Activated CD4-positive, alpha-beta memory T cell treated with anti-CD3 and anti-CD28 coated beads for 36 hours (primary cell): ENCODE data around the gene ACOX3. TPM values are rescaled to one million over a fixed set of nuclear protein-coding genes. Genes with fewer than 3 reads are reported as not detected.
"Not testable (repeated sequence)": the region's sequence is repeated elsewhere in the genome, so short reads cannot be mapped to it uniquely, and the experiment has no call there.

Source experiments
- CTCF ChIA-PET: fragments of 350-600 bp; sonication (Branson Sonifier 250); formaldehyde crosslinking; loops from one replicate; lab custom pipeline; 2021; ENCODE audit warnings: antibody characterized with exemption, inconsistent platforms; lab: Charles Lee
- POLR2A ChIA-PET: fragments of 350-600 bp; sonication (Branson Sonifier 250); formaldehyde crosslinking; loops from one replicate; lab custom pipeline; 2021; ENCODE audit warnings: antibody characterized with exemption; lab: Charles Lee
- DNase-seq: peaks from one replicate; pipeline ENCODE4 v3.0.0-alpha.2; 2020
- H3K27ac Mint-ChIP-seq: one replicate; pipeline ENCODE4 v1.8.0; 2021; ENCODE audit warnings: mixed read lengths
- H3K27me3 Mint-ChIP-seq: one replicate; pipeline ENCODE4 v1.8.0; 2021; ENCODE audit warnings: mixed read lengths
- H3K36me3 Mint-ChIP-seq: one replicate; pipeline ENCODE4 v1.8.0; 2021; ENCODE audit warnings: mixed read lengths
- H3K4me1 Mint-ChIP-seq: one replicate; pipeline ENCODE4 v1.8.0; 2021; ENCODE audit warnings: low read depth, mixed read lengths
- H3K4me3 Mint-ChIP-seq: one replicate; pipeline ENCODE4 v1.8.0; 2021; ENCODE audit warnings: mild to moderate bottlenecking, mixed read lengths
- H3K9me3 Mint-ChIP-seq: one replicate; pipeline ENCODE4 v1.8.0; 2021; ENCODE audit warnings: mixed read lengths
- intact Hi-C: fragments of 100-400 bp; cut with micrococcal nuclease; formaldehyde crosslinking; loops from one replicate; pipeline ENCODE4 v1.15.1; 2023
- total RNA-seq, 2 experiments: library from RNA; stranded (reverse); gene quantifications; one replicate each; pipeline ENCODE4 v1.2.3, GENCODE V29; 2021

Gene ACOX3
- total RNA-seq, 2 experiments from 2014 or later: 42.3 to 45.8 TPM

- ChIA-PET POLR2A (no interaction called here), CTCF (no interaction called here)
- peaks cover 29% of the 10 kb centered on the region for H3K4me1 Mint-ChIP-seq
- H3K9me3 Mint-ChIP-seq: no peaks in the 10 kb centered on the region
- H3K27me3 Mint-ChIP-seq: peaks cover 1% of the 10 kb centered on the region
- peaks cover 26% of the 10 kb centered on the region for H3K36me3 Mint-ChIP-seq
- no peak overlapping the region for H3K4me3 Mint-ChIP-seq
- no peak for DNase-seq
- intact Hi-C loops: no loop called here
- no peak overlapping the region for H3K27ac Mint-ChIP-seq
Measured at GRCh38 chr4:8410066-8410625, 30.4 kb downstream of the ACOX3 start.

DNA sequence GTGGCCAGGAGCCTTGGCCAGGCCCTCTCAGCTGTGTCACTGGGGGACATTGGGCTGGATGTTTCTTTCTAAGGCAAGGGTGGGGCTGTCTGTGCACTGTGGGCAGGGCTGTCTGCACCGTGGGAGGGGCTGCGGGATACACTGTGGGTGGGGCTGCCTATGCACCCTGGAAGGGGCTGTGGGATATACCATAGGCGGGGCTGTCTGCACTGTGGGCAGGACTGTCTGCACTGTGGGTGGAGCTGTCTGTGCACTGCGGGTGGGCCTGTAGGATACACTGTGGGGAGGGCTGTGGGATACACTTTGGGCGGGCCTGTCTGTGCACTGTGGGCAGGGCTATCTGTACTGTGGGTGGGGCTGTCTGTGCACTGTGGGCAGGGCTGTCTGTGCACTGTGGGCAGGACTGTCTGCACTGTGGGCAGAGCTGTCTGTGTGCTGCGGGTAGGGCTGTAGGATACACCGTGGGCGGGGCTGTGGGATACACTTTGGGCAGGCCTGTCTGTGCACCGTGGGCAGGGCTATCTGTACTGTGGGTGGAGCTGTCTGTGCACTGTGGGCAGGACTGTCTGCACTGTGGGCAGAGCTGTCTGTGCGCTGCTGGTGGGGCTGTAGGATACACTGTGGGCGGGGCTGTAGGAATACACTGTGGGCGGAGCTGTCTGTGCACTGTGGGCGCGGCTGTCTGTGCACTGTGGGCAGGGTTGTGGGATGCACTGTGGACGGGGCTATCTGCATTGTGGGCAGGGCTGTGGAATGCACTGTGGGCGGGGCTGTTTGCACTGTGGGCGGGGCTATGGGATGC, 31.1 kb downstream of the ACOX3 start:
- Mint-ChIP-seq H3K27me3 (peaks cover 1% of the 10 kb centered on the region), H3K4me1 (peaks cover 23% of the 10 kb centered on the region), H3K4me3 (no peak overlapping the region), H3K9me3 (no peaks in the 10 kb centered on the region), H3K27ac (peak overlapping the region; percentile 5), H3K36me3 (peaks cover 24% of the 10 kb centered on the region)
- peak; percentile 42 for DNase-seq
- CTCF ChIA-PET: interaction anchor here (1.2 to 3.5 kb wide), 4 partner anchors 10 to 233 kb away, joined by 4 to 14 read pairs (median 5); no protein-coding TSS in a partner anchor
- intact Hi-C loops: no loop called here
- POLR2A ChIA-PET: no interaction called here

DNA sequence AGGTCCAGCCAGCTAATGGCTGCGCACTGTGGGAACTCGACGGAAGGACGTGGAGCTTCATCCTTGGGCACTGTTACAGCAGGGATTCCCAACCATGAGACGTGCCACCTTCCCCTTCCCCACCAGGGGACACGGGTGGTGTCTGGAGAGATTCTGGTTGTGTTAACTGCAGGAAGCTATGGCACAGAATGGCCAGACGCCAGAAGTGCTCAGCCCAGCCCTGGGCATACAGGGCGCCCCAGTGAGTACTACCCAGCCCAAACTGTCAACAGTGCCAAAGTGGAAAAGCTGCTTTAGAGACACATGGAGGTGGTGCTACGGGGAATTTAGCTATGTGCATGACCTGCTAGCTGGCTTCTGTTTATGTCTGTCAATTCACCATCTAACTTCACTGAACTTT, 32.8 kb downstream of the ACOX3 start:
- ChIA-PET CTCF (interaction anchor here (0.8 to 3.5 kb wide), 8 partner anchors 12 to 231 kb away, joined by 3 to 14 read pairs (median 4); no protein-coding TSS in a partner anchor), POLR2A (no interaction called here)
- H3K36me3 Mint-ChIP-seq: peaks cover 18% of the 10 kb centered on the region
- H3K9me3 Mint-ChIP-seq: no peaks in the 10 kb centered on the region
- intact Hi-C loops: no loop called here
- no peak overlapping the region for H3K27ac Mint-ChIP-seq
- H3K4me1 Mint-ChIP-seq: peaks cover 12% of the 10 kb centered on the region
- no peak for DNase-seq
- no peaks in the 10 kb centered on the region for H3K27me3 Mint-ChIP-seq
- H3K4me3 Mint-ChIP-seq: no peak overlapping the region

GRCh38 chr4:8407316-8407715, 33.2 kb downstream of the ACOX3 start:
- no peaks in the 10 kb centered on the region for H3K9me3 Mint-ChIP-seq
- H3K36me3 Mint-ChIP-seq: peaks cover 18% of the 10 kb centered on the region
- POLR2A ChIA-PET: no interaction called here
- CTCF ChIA-PET: interaction anchor here (0.8 to 3.5 kb wide), 7 partner anchors 12 to 230 kb away, joined by 3 to 14 read pairs (median 3); no protein-coding TSS in a partner anchor
- intact Hi-C loops: no loop called here
- H3K4me1 Mint-ChIP-seq: peaks cover 12% of the 10 kb centered on the region
- DNase-seq: no peak
- H3K4me3 Mint-ChIP-seq: no peak overlapping the region
- H3K27ac Mint-ChIP-seq: no peak overlapping the region
- H3K27me3 Mint-ChIP-seq: no peaks in the 10 kb centered on the region

GRCh38 chr4:8406887-8407286, 33.6 kb downstream of the ACOX3 start:
- peaks cover 12% of the 10 kb centered on the region for H3K4me1 Mint-ChIP-seq
- intact Hi-C loops, H3K4me3 Mint-ChIP-seq, H3K27me3 Mint-ChIP-seq, POLR2A ChIA-PET, H3K9me3 Mint-ChIP-seq, H3K27ac Mint-ChIP-seq: not testable (repeated sequence)
- CTCF ChIA-PET: interaction anchor here (0.8 to 3.5 kb wide), 6 partner anchors 13 to 230 kb away, joined by 3 to 14 read pairs (median 4); no protein-coding TSS in a partner anchor
- peaks cover 18% of the 10 kb centered on the region for H3K36me3 Mint-ChIP-seq
- DNase-seq: peak; percentile 33

DNA sequence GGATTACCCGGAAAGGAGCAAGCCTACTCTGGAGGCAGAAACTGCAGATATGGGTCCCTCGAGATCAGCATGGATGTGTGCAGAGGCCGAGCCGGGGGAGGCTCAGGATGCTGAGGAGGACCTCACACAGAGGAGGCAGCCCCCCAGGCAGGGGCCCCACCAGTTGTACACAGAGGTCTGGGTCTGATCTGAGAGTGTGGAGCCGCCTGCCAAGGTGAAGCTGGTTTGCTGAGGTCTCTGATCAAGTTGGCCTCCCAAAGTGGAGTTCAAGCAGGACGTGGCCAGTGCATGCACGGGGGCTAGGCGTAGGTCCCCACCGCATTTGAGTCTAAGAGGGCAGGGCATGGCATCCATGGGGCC, 35.0 kb downstream of the ACOX3 start:
- ChIA-PET CTCF (interaction anchor here (0.7 kb wide), 1 partner anchor 176 kb away, joined by 3 read pairs; no protein-coding TSS in a partner anchor), POLR2A (no interaction called here)
- DNase-seq: no peak
- H3K9me3 Mint-ChIP-seq: no peaks in the 10 kb centered on the region
- H3K27me3 Mint-ChIP-seq: no peaks in the 10 kb centered on the region
- no peak overlapping the region for H3K27ac Mint-ChIP-seq
- peaks cover 9% of the 10 kb centered on the region for H3K4me1 Mint-ChIP-seq
- intact Hi-C loops: no loop called here
- H3K4me3 Mint-ChIP-seq: no peak overlapping the region
- peaks cover 19% of the 10 kb centered on the region for H3K36me3 Mint-ChIP-seq

DNA sequence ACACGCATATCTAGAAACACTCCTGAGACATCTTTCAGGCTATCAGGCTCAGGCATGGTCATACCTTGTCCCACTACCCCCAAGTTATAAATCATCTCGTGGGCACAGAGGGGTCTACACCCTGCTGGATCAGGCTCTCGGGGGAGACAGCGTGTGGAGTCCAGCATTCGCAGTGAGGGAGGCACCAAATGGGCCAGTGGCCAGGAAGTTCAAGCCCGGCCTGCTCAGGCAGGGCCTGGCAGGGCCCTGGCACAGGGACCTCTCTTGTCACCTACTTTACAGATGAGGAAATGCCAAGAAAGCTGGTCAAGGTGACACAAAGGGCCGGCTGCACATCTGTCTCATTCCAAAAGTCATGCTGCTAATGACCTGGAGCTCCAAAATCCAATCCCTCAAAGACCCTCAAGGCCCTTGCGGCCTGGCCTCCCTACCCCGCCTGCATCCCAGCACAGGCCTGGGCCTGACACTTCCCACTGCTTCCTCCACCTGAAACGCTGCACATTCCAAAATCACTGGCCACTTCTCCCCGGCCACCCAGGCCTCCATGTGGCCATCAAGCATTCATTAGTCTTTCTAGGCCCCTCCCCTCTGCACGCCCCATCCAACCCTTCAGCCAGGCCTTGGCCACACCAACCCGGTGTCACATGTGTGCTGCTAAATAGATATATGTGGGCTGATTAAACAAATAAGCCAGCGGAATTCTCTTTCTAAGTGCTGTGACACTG, 35.6 kb downstream of the ACOX3 start:
- H3K4me3 Mint-ChIP-seq: no peak overlapping the region
- intact Hi-C loops: no loop called here
- ChIA-PET CTCF (interaction anchor here (0.7 to 2.4 kb wide), 2 partner anchors 138 to 176 kb away, joined by 3 to 8 read pairs; no protein-coding TSS in a partner anchor), POLR2A (no interaction called here)
- H3K4me1 Mint-ChIP-seq: peaks cover 5% of the 10 kb centered on the region
- no peaks in the 10 kb centered on the region for H3K9me3 Mint-ChIP-seq
- DNase-seq: no peak
- H3K36me3 Mint-ChIP-seq: peaks cover 19% of the 10 kb centered on the region
- no peaks in the 10 kb centered on the region for H3K27me3 Mint-ChIP-seq
- no peak overlapping the region for H3K27ac Mint-ChIP-seq

DNA sequence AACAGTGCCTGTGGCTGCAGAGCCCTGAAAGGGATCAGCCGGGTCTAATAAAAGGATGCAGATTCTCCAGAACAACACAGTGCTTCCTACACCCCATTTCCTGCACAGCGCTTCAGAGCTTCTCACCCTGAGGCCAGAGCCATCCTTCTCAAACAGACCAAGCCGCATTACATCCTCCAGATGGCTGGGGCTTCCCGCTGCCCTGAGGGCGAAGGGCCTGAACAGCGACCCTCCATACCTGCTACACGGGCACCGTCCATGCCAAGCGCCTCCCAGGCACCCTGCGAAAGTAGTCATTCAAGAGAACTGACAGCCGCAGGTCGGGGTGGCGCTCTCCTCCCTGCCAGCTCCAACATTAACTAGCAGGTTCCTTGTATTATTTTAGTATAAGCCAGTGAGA, 36.5 kb downstream of the ACOX3 start:
- Mint-ChIP-seq H3K9me3 (no peaks in the 10 kb centered on the region), H3K27ac (no peak overlapping the region), H3K36me3 (peaks cover 14% of the 10 kb centered on the region), H3K27me3 (no peaks in the 10 kb centered on the region), H3K4me1 (no peaks in the 10 kb centered on the region), H3K4me3 (no peak overlapping the region)
- CTCF ChIA-PET: interaction anchor here (1.5 to 4.1 kb wide), 7 partner anchors 10 to 228 kb away, joined by 3 to 24 read pairs (median 8); no protein-coding TSS in a partner anchor
- POLR2A ChIA-PET: no interaction called here
- DNase-seq: no peak
- intact Hi-C loops: loop anchor here (1.0 to 2.0 kb wide), 3 partner anchors 137 to 227 kb away; no protein-coding TSS in a partner anchor

GRCh38 chr4:8403173-8403753, 37.3 kb downstream of the ACOX3 start:
- Mint-ChIP-seq H3K9me3 (no peaks in the 10 kb centered on the region), H3K27me3 (no peaks in the 10 kb centered on the region), H3K36me3 (peaks cover 16% of the 10 kb centered on the region), H3K4me1 (no peaks in the 10 kb centered on the region), H3K4me3 (no peak overlapping the region), H3K27ac (no peak overlapping the region)
- ChIA-PET CTCF (interaction anchor here (0.8 to 4.1 kb wide), 14 partner anchors 9 to 263 kb away, joined by 3 to 24 read pairs (median 4); partner anchors contain the start of genes ACOX3 and TRMT44), POLR2A (no interaction called here)
- intact Hi-C loops: loop anchor here (1.0 to 2.0 kb wide), 3 partner anchors 136 to 226 kb away; no protein-coding TSS in a partner anchor
- DNase-seq: peak; percentile 63

DNA sequence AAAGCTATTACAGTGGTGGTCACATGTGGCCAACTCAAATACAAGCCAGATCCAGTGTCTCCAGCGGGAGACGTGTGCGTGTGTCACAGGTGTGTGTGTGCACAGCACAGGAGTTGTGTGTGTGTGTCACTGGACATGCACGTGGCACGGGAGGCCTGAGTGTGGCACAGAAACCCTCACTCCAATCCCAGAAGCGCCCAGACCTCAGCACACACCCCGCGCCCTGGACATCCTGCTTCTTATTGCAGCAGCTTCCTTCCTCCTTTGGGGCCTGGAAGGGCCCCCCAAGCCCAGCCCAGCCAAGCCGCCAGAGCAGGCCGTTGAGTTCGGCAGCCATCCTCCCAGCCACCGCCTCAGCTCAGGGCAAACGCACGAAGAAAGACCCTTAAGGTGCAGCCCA, 37.9 kb downstream of the ACOX3 start:
- Mint-ChIP-seq H3K27ac (no peak overlapping the region), H3K9me3 (no peaks in the 10 kb centered on the region), H3K4me1 (no peaks in the 10 kb centered on the region), H3K27me3 (no peaks in the 10 kb centered on the region), H3K36me3 (peaks cover 13% of the 10 kb centered on the region), H3K4me3 (no peak overlapping the region)
- intact Hi-C loops: loop anchor here (1.0 to 2.0 kb wide), 3 partner anchors 135 to 226 kb away; no protein-coding TSS in a partner anchor
- CTCF ChIA-PET: interaction anchor here (0.8 to 4.1 kb wide), 14 partner anchors 9 to 262 kb away, joined by 3 to 24 read pairs (median 4); partner anchors contain the start of genes ACOX3 and TRMT44
- POLR2A ChIA-PET: no interaction called here
- no peak for DNase-seq

DNA sequence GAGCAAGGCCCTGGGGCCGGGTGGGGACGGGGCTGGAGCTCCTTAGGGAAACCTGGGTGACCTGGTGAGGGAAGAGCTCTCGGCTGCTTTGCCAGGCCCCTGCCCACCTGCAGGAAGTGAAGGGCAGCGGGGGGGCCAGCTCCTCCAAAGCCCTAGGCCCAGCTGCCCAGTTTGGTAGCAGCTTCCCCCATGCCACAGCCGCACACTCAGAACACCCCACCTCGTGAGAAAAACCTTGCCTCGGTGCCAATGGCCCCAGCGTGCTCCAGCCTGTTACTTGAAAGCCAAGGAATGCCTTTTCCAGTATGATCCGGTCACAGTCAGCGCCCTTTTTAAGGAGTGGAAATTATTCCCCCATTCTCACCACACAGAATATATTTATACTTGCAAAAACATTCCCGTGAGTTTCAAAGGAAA, 38.3 kb downstream of the ACOX3 start:
- no peaks in the 10 kb centered on the region for H3K4me1 Mint-ChIP-seq
- H3K4me3 Mint-ChIP-seq: no peak overlapping the region
- no peaks in the 10 kb centered on the region for H3K9me3 Mint-ChIP-seq
- peaks cover 13% of the 10 kb centered on the region for H3K36me3 Mint-ChIP-seq
- CTCF ChIA-PET: interaction anchor here (0.8 to 4.1 kb wide), 12 partner anchors 8 to 262 kb away, joined by 3 to 24 read pairs (median 4); partner anchors contain the start of genes ACOX3 and TRMT44
- no peak overlapping the region for H3K27ac Mint-ChIP-seq
- no peak for DNase-seq
- no peaks in the 10 kb centered on the region for H3K27me3 Mint-ChIP-seq
- intact Hi-C loops: loop anchor here (2.0 kb wide), 1 partner anchor 225 kb away; no protein-coding TSS in a partner anchor
- POLR2A ChIA-PET: no interaction called here
